Measurements from ENCODE around the gene HOMER2.

GRCh38 chr15:82890995-82891390 lies 61.5 kb downstream of the HOMER2 start:
- TF ChIP-seq CTCF (IDR thresholded peaks at IDR 0.05; ENCODE audit: insufficient read depth, low read depth, low read length) (no peak), EZH2 (IDR thresholded peaks at IDR 0.05; ENCODE audit: insufficient read depth, low read length) (no peak)
